HG03060 (cell line): Measurements from ENCODE around the gene UBL4A.

Experiments used
- ATAC-seq: cut with Tn5 transposase; IDR thresholded peaks from one replicate; pipeline ENCODE4 v1.9.1; 2021; ENCODE audit warnings: low read depth, moderate number of reproducible peaks; ENCODE audit not compliant: unreplicated experiment

Gene UBL4A

GRCh38 chrX:154441984-154442707 lies 44.3 kb downstream of the UBL4A start:
- no peak for ATAC-seq

- ATAC-seq: no peak
These were observed 44.9 kb downstream of the UBL4A start for GRCh38 chrX:154441564-154441963.

- ATAC-seq: no peak
These were observed 45.6 kb downstream of the UBL4A start for GRCh38 chrX:154440623-154441357.

GRCh38 chrX:154439841-154440240 lies 46.6 kb downstream of the UBL4A start:
- ATAC-seq: no peak

GRCh38 chrX:154437971-154438893 lies 48.2 kb downstream of the UBL4A start:
- no peak for ATAC-seq

- ATAC-seq: no peak
These were observed 49.2 kb downstream of the UBL4A start, which contains the start of gene GDI1 for GRCh38 chrX:154436983-154437752. GDI1 (plus strand) TSS chrX:154437154; CDS start chrX:154437255, 101 bp downstream.

- ATAC-seq: no peak
These were observed 49.9 kb downstream of the UBL4A start for GRCh38 chrX:154436374-154436982.

GRCh38 chrX:154435171-154435733 lies 51.2 kb downstream of the UBL4A start:
- ATAC-seq: no peak

GRCh38 chrX:154434394-154435168 lies 51.8 kb downstream of the UBL4A start:
- ATAC-seq: no peak
